HUES6 (cell line): ENCODE results near the gene RAPGEF6.

ENCODE experiments used
- H3K27ac ChIP-seq: 2 replicates; pipeline ENCODE4 v1.7.0; 2013; ENCODE audit warnings: low read depth, mild to moderate bottlenecking, low read length, inconsistent platforms
- H3K27me3 ChIP-seq: 2 replicates; pipeline ENCODE4 v1.6.1; 2013; ENCODE audit warnings: low read length; ENCODE audit not compliant: control insufficient read depth, insufficient read depth
- H3K36me3 ChIP-seq: 2 replicates; pipeline ENCODE4 v1.6.1; 2013; ENCODE audit warnings: low read length; ENCODE audit not compliant: control insufficient read depth, insufficient read depth
- H3K4me1 ChIP-seq: 2 replicates; pipeline ENCODE4 v1.6.1; 2013; ENCODE audit warnings: low read length; ENCODE audit not compliant: control insufficient read depth, insufficient read depth
- H3K4me3 ChIP-seq: 2 replicates; pipeline ENCODE4 v1.5.1; 2013; ENCODE audit warnings: low read depth, low read length
- H3K9ac ChIP-seq: one replicate; pipeline ENCODE4 v1.6.1; 2013; ENCODE audit warnings: mild to moderate bottlenecking, low read length
- H3K9me3 ChIP-seq: 2 replicates; pipeline ENCODE4 v1.6.1; 2013; ENCODE audit warnings: low read depth, low read length; ENCODE audit not compliant: control insufficient read depth, insufficient read depth

The RAPGEF6 gene

DNA sequence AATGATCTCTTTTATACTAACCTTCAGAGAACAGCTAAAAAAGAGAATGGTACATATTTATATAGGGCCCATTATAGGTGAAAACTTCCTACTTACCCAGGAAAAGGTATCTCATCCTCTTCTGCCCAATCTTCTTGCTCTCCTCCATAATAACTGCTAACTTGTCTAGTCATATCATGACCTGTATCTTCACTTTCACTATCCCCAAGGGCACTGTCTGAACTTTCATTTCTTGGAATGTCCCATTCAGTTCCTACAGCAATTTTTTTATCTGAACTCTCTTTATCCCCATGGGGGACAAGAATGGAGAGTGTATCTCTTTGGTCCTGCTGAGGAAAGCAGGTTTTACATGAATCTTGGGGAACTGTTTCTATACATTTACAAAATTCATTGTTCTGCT is 36.4 kb upstream of the RAPGEF6 start:
- no peak overlapping the region for H3K4me3 ChIP-seq
- H3K27me3 ChIP-seq, result no peaks in the 10 kb centered on the region
- H3K9ac ChIP-seq, result no peak overlapping the region
- H3K36me3 ChIP-seq, result peaks cover 28% of the 10 kb centered on the region
- no peak overlapping the region for H3K27ac ChIP-seq
- H3K4me1 ChIP-seq, result peaks cover 5% of the 10 kb centered on the region; the same call in 1 of the 2 replicates
- no peaks in the 10 kb centered on the region for H3K9me3 ChIP-seq

DNA sequence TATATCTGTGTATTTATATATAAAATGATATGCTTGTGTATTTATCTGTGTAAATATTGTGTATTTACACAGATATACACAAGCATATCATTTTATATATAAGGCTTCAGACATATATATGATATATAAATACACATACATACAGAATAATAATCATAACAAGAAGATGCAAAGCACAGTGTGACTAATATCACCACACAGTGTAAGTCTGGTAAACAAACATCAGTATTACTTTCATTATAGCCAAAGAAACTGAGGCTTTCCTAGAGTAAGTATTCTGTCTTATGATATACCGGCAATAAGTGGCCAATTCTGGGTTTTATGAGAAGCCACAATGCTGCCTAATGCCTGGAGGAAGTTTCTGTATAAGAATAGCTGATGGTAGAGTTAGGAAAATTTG is 29.9 kb upstream of the RAPGEF6 start:
- Histone ChIP-seq H3K36me3 (peaks cover 17% of the 10 kb centered on the region), H3K4me1 (no peaks in the 10 kb centered on the region; the same call in 1 of the 2 replicates), H3K9me3 (no peaks in the 10 kb centered on the region; the same call in 1 of the 2 replicates)

GRCh38 chr5:131661933-131662332 is 26.9 kb upstream of the RAPGEF6 start:
- H3K36me3 ChIP-seq, result peaks cover 29% of the 10 kb centered on the region
- H3K9ac ChIP-seq, result no peak overlapping the region
- H3K27me3 ChIP-seq, result no peaks in the 10 kb centered on the region
- no peaks in the 10 kb centered on the region; the same call in 1 of the 2 replicates for H3K9me3 ChIP-seq
- H3K27ac ChIP-seq, result no peak overlapping the region
- no peaks in the 10 kb centered on the region; the same call in 1 of the 2 replicates for H3K4me1 ChIP-seq
- no peak overlapping the region for H3K4me3 ChIP-seq

More for the DNA sequence above, 29.9 kb upstream of the RAPGEF6 start:
- Histone ChIP-seq H3K27ac (no peak overlapping the region), H3K9ac (no peak overlapping the region), H3K4me3 (no peak overlapping the region), H3K27me3 (no peaks in the 10 kb centered on the region)

DNA sequence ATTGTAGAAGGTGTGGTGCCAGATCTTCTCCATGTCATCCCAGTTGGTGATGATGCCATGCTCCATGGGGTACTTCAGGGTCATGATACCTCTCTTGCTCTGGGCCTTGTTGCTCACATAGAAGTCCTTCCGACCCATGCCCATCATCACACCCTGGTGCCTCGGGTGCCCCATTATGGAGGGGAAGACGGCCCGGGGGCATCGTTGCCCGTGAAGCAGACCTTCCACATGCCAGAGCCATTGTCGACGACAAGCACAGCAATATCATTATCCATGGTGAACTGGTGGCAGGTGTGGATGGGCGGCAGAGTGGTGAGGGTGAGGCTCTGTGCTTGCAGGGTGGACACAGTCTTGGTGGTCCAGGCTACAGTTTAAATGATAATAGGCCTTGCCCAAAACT is 24.8 kb upstream of the RAPGEF6 start:
- Histone ChIP-seq H3K27ac (no peak overlapping the region), H3K4me1 (no peaks in the 10 kb centered on the region; the same call in 1 of the 2 replicates), H3K9me3 (no peaks in the 10 kb centered on the region; the same call in 1 of the 2 replicates), H3K9ac (no peak overlapping the region), H3K4me3 (no peak overlapping the region), H3K36me3 (peaks cover 29% of the 10 kb centered on the region), H3K27me3 (no peaks in the 10 kb centered on the region)

- Histone ChIP-seq H3K36me3 (peaks cover 29% of the 10 kb centered on the region), H3K27ac (no peak overlapping the region)
These were observed 24.3 kb upstream of the RAPGEF6 start for GRCh38 chr5:131659290-131659689.

GRCh38 chr5:131654776-131655175 is 19.7 kb upstream of the RAPGEF6 start:
- Histone ChIP-seq H3K36me3 (peaks cover 28% of the 10 kb centered on the region), H3K27me3 (no peaks in the 10 kb centered on the region), H3K27ac (no peak overlapping the region), H3K4me3 (no peak overlapping the region), H3K4me1 (no peaks in the 10 kb centered on the region), H3K9ac (no peak overlapping the region), H3K9me3 (no peaks in the 10 kb centered on the region)

More at GRCh38 chr5:131659290-131659689, 24.3 kb upstream of the RAPGEF6 start:
- H3K4me1 ChIP-seq, result no peaks in the 10 kb centered on the region; the same call in 1 of the 2 replicates
- H3K9ac ChIP-seq, result no peak overlapping the region
- no peak overlapping the region for H3K4me3 ChIP-seq
- no peaks in the 10 kb centered on the region; the same call in 1 of the 2 replicates for H3K9me3 ChIP-seq
- no peaks in the 10 kb centered on the region for H3K27me3 ChIP-seq

- no peaks in the 10 kb centered on the region for H3K9me3 ChIP-seq
- H3K4me1 ChIP-seq, result no peaks in the 10 kb centered on the region
- no peaks in the 10 kb centered on the region for H3K27me3 ChIP-seq
- H3K36me3 ChIP-seq, result peaks cover 23% of the 10 kb centered on the region
- H3K27ac ChIP-seq, result no peak overlapping the region
- H3K9ac ChIP-seq, result no peak overlapping the region
- H3K4me3 ChIP-seq, result no peak overlapping the region
These were observed 19.3 kb upstream of the RAPGEF6 start for GRCh38 chr5:131654309-131654708.

GRCh38 chr5:131649161-131649560 is 14.1 kb upstream of the RAPGEF6 start:
- Histone ChIP-seq H3K27ac (no peak overlapping the region), H3K36me3 (peaks cover 20% of the 10 kb centered on the region), H3K4me1 (no peaks in the 10 kb centered on the region), H3K27me3 (no peaks in the 10 kb centered on the region), H3K9me3 (no peaks in the 10 kb centered on the region), H3K9ac (no peak overlapping the region), H3K4me3 (no peak overlapping the region)

- peaks cover 14% of the 10 kb centered on the region for H3K36me3 ChIP-seq
- H3K4me1 ChIP-seq, result no peaks in the 10 kb centered on the region
- no peak overlapping the region for H3K9ac ChIP-seq
- H3K27me3 ChIP-seq, result no peaks in the 10 kb centered on the region
- no peaks in the 10 kb centered on the region for H3K9me3 ChIP-seq
- H3K4me3 ChIP-seq, result no peak overlapping the region
- H3K27ac ChIP-seq, result no peak overlapping the region
These were observed 12.2 kb upstream of the RAPGEF6 start for GRCh38 chr5:131647048-131647769.

GRCh38 chr5:131644822-131645221 is 9.8 kb upstream of the RAPGEF6 start:
- peaks cover 4% of the 10 kb centered on the region for H3K36me3 ChIP-seq
- no peak overlapping the region for H3K9ac ChIP-seq
- no peak overlapping the region for H3K4me3 ChIP-seq
- H3K4me1 ChIP-seq, result no peaks in the 10 kb centered on the region
- no peaks in the 10 kb centered on the region for H3K27me3 ChIP-seq
- no peak overlapping the region for H3K27ac ChIP-seq
- no peaks in the 10 kb centered on the region for H3K9me3 ChIP-seq

DNA sequence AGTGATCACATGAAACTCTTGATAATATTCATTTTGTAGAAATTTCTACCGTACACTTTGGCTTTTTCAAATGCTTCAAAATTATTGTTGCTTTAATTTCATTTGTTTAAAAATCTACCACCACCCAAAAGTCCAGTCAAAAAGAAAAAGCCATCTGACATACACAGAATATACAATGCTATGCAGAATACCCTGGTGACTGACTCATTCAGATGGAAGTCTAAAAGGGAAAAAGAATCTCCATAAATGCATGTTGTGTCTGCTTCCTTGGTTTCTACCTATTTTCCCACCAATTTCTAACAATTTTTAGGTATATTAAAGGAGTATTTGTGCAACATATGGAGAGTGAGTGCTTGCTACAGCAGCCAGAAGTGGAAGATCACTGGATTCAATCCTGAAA is 9.3 kb upstream of the RAPGEF6 start:
- no peak overlapping the region for H3K9ac ChIP-seq
- no peak overlapping the region for H3K27ac ChIP-seq
- H3K4me1 ChIP-seq, result no peaks in the 10 kb centered on the region
- H3K9me3 ChIP-seq, result no peaks in the 10 kb centered on the region
- H3K36me3 ChIP-seq, result peaks cover 4% of the 10 kb centered on the region
- no peak overlapping the region for H3K4me3 ChIP-seq
- no peaks in the 10 kb centered on the region for H3K27me3 ChIP-seq
